AG09309 (cell line): ENCODE data around the gene RPL41.

Source experiments
- DNase-seq: peaks from one replicate; pipeline ENCODE4 v3.0.0-alpha.2; 2010; ENCODE audit warnings: low read depth
- H3K4me3 ChIP-seq: 2 replicates; pipeline ENCODE4 v1.5.1; 2011; ENCODE audit warnings: mild to moderate bottlenecking, low read depth, low read length, moderate library complexity; ENCODE audit not compliant: control insufficient read depth
- CTCF ChIP-seq: IDR thresholded peaks from 2 replicates; pipeline ENCODE4 v1.5.1; 2011; ENCODE audit warnings: mild to moderate bottlenecking, low read depth, low read length, inconsistent platforms; ENCODE audit not compliant: insufficient read depth, control insufficient read depth; ENCODE audit errors: missing control alignments

RPL41 gene

GRCh38 chr12:56127485-56127887, 11.1 kb downstream of the RPL41 start:
- DNase-seq: no peak
- H3K4me3 ChIP-seq: peak overlapping the region; percentile 42
- TF ChIP-seq CTCF: no peak

- DNase-seq: peak; percentile 99
- no peak for TF ChIP-seq CTCF
- H3K4me3 ChIP-seq: peak within 1 kb of the TSS; percentile 95
Observed at GRCh38 chr12:56127888-56128669, 11.6 kb downstream of the RPL41 start, which contains the start of gene ESYT1. TSS of gene ESYT1 (plus strand) at chr12:56128267. CDS start at chr12:56128320, 53 bp downstream.

- DNase-seq: no peak
- TF ChIP-seq CTCF: no peak
Observed at GRCh38 chr12:56128670-56129205, 12.3 kb downstream of the RPL41 start.

GRCh38 chr12:56129206-56129941, 12.9 kb downstream of the RPL41 start:
- H3K4me3 ChIP-seq: peak overlapping the region; percentile 95
- no peak for DNase-seq
- no peak for TF ChIP-seq CTCF

More at GRCh38 chr12:56128670-56129205, 12.3 kb downstream of the RPL41 start:
- H3K4me3 ChIP-seq: peak overlapping the region; percentile 95

GRCh38 chr12:56129942-56130495, 13.6 kb downstream of the RPL41 start:
- H3K4me3 ChIP-seq: peak overlapping the region; percentile 95
- DNase-seq: no peak
- TF ChIP-seq CTCF: no peak

- H3K4me3 ChIP-seq: no peak overlapping the region
- DNase-seq: no peak
- no peak for TF ChIP-seq CTCF
Observed at GRCh38 chr12:56130876-56131275, 14.4 kb downstream of the RPL41 start.
